Esophagus squamous epithelium (tissue), 5 donors: ENCODE results near the gene SRR. TPM values are rescaled to one million over a fixed set of nuclear protein-coding genes. Genes with fewer than 3 reads are reported as not detected.
A peak's percentile ranks its signal among the peaks of the same experiment; 100 is the strongest.

Experiments used
- DNase-seq: peaks from one replicate; lab custom pipeline; 2025; lab: John Stamatoyannopoulos, UW
- H3K27ac ChIP-seq, 4 donors: fragments of 200-600 bp; sonication (generic); one replicate each; pipeline ENCODE4 v1.5.1; 2016 to 2019; ENCODE audit warnings: mild to moderate bottlenecking in 1 of 4
- H3K27me3 ChIP-seq, 4 donors: fragments of 200-600 bp; sonication (generic); 1 replicate in 3 of 4; 2 replicates in 1 of 4; pipeline versions ENCODE4 v1.5.1 to v1.6.0; 2017 to 2021; ENCODE audit warnings: antibody characterized with exemption in 1 of 4
- H3K36me3 ChIP-seq, 3 donors: fragments of 200-600 bp; sonication (generic); one replicate each; pipeline ENCODE4 v1.5.1; 2016 to 2019
- H3K4me1 ChIP-seq, 3 donors: fragments of 200-600 bp; sonication (generic); one replicate each; pipeline ENCODE4 v1.5.1; 2017 to 2019
- H3K4me3 ChIP-seq, 4 donors: fragments of 200-600 bp; sonication (generic); 1 replicate in 3 of 4; 2 replicates in 1 of 4; pipeline ENCODE4 v1.5.1; 2016 to 2019; ENCODE audit warnings: mild to moderate bottlenecking in 2 of 4, moderate library complexity in 1 of 4
- H3K9me3 ChIP-seq, 3 donors: fragments of 200-600 bp; sonication (generic); one replicate each; pipeline ENCODE4 v1.5.1; 2016 to 2019
- CTCF ChIP-seq, 6 experiments: fragments of 450-650 bp in 4 of 6; fragments of 200-600 bp in 2 of 6; sonication (generic) in 2 of 6; IDR thresholded peaks; one replicate each; pipeline ENCODE4 v1.5.1; 2016 to 2019; ENCODE audit warnings: antibody characterized with exemption in 6 of 6, mild to moderate bottlenecking in 4 of 6, moderate library complexity in 4 of 6
- POLR2A ChIP-seq, 4 donors: fragments of 450-650 bp; IDR thresholded peaks; one replicate each; pipeline ENCODE4 v1.6.1; 2017; ENCODE audit warnings: antibody characterized with exemption in 4 of 4, mild to moderate bottlenecking in 4 of 4, moderate library complexity in 3 of 4
- WGBS, 2 donors: methylation state at CpG; one replicate each; pipeline ENCODE4 v1.1.5; 2018; 5-methylcytosine and 5-hydroxymethylcytosine counted together
- intact Hi-C: fragments of 100-400 bp; cut with DNase I; formaldehyde crosslinking; loops from one replicate; pipeline ENCODE4 v1.15.0; 2022
- total RNA-seq, 4 donors: library from RNA; depleted of rRNA; stranded (reverse); fragments of >200 nt; gene quantifications; one replicate each; pipeline ENCODE4 v1.1.0, GENCODE V29; 2016
- donor health status: DM: yes; HTN: yes; CAD: no.

SRR gene
- total RNA-seq, 4 donors from 2014 or later: 8.7 to 34.8 (median 15.8) TPM

GRCh38 chr17:2319051-2319450 lies 15.3 kb downstream of the SRR start:
- TF ChIP-seq POLR2A (IDR thresholded peaks at IDR 0.05): no peak
- TF ChIP-seq CTCF (IDR thresholded peaks at IDR 0.05): no peak
- H3K36me3 ChIP-seq: peaks cover 8 to 40% (median 20%) of the 10 kb centered on the region in 3 donors

GRCh38 chr17:2321399-2321798 lies 17.6 kb downstream of the SRR start:
- H3K36me3 ChIP-seq: peaks cover 8 to 63% (median 38%) of the 10 kb centered on the region in 3 donors

More at GRCh38 chr17:2319051-2319450, 15.3 kb downstream of the SRR start:
- no peak overlapping the region for H3K4me3 ChIP-seq
- H3K27ac ChIP-seq: no peak overlapping the region
- intact Hi-C loops: no loop called here
- H3K27me3 ChIP-seq: no peaks in the 10 kb centered on the region
- H3K4me1 ChIP-seq: peaks cover 0 to 5% (median 0%) of the 10 kb centered on the region in 3 donors
- no peaks in the 10 kb centered on the region for H3K9me3 ChIP-seq
- no peak for DNase-seq

GRCh38 chr17:2323629-2324314 lies 20.0 kb downstream of the SRR start:
- Histone ChIP-seq H3K27ac (no peak overlapping the region), H3K36me3 (peaks cover 12 to 87% (median 44%) of the 10 kb centered on the region in 3 donors), H3K9me3 (no peaks in the 10 kb centered on the region), H3K4me3 (no peak overlapping the region), H3K27me3 (no peaks in the 10 kb centered on the region), H3K4me1 (no peaks in the 10 kb centered on the region)
- no peak for DNase-seq
- no peak for TF ChIP-seq POLR2A (IDR thresholded peaks at IDR 0.05)
- TF ChIP-seq CTCF (IDR thresholded peaks at IDR 0.05): no peak
- WGBS, 2 donors: 81 to 85% methylated on average over 2 of the region's 2 CpGs
- intact Hi-C loops: no loop called here

More at GRCh38 chr17:2321399-2321798, 17.6 kb downstream of the SRR start:
- 50% methylated on average over 1 of the region's 1 CpG for WGBS, 2 donors
- Histone ChIP-seq H3K27me3 (no peaks in the 10 kb centered on the region), H3K4me1 (peaks cover 0 to 2% (median 0%) of the 10 kb centered on the region in 3 donors), H3K4me3 (no peak overlapping the region), H3K9me3 (no peaks in the 10 kb centered on the region), H3K27ac (no peak overlapping the region)
- no peak for DNase-seq
- intact Hi-C loops: no loop called here
- TF ChIP-seq CTCF (IDR thresholded peaks at IDR 0.05): no peak
- TF ChIP-seq POLR2A (IDR thresholded peaks at IDR 0.05): no peak

- TF ChIP-seq POLR2A (IDR thresholded peaks at IDR 0.05): no peak
- no peak for TF ChIP-seq CTCF (IDR thresholded peaks at IDR 0.05)
- Histone ChIP-seq H3K9me3 (no peaks in the 10 kb centered on the region), H3K27ac (no peak overlapping the region), H3K4me3 (no peak overlapping the region), H3K27me3 (no peaks in the 10 kb centered on the region), H3K4me1 (peaks cover 11 to 20% (median 12%) of the 10 kb centered on the region in 3 donors), H3K36me3 (peaks cover 31 to 92% (median 51%) of the 10 kb centered on the region in 3 donors)
- no peak for DNase-seq
- intact Hi-C loops: no loop called here
- 67 to 74% methylated on average over 3 of the region's 3 CpGs for WGBS, 2 donors
These were observed 27.6 kb downstream of the SRR start for GRCh38 chr17:2331303-2331702.

- peaks cover 17 to 49% (median 33%) of the 10 kb centered on the region in 3 donors for H3K36me3 ChIP-seq
- 2 to 3% methylated on average over 14 to 16 of the region's 17 CpGs for WGBS, 2 donors
- H3K4me1 ChIP-seq: peaks cover 12 to 45% (median 15%) of the 10 kb centered on the region in 3 donors
- H3K27ac ChIP-seq: peak overlapping the region; percentile 84 to 96 (median 94)
- H3K4me3 ChIP-seq: peak overlapping the region; percentile 85 to 100 (median 92)
- no peak for TF ChIP-seq CTCF (IDR thresholded peaks at IDR 0.05)
- TF ChIP-seq POLR2A (IDR thresholded peaks at IDR 0.05): no peak
- intact Hi-C loops: no loop called here
- no peaks in the 10 kb centered on the region for H3K27me3 ChIP-seq
- no peaks in the 10 kb centered on the region for H3K9me3 ChIP-seq
- DNase-seq: no peak
These were observed 32.0 kb downstream of the SRR start for GRCh38 chr17:2335726-2336214.
